ENCODE data around the gene OSBPL7. TPM values are rescaled to one million over a fixed set of nuclear protein-coding genes. Genes with fewer than 3 reads are reported as not detected.

Gene OSBPL7
- polyA plus RNA-seq, 1 donor (not counting 4 experiments of a cell fraction or from before 2014, with no cell fraction given): 1.9 TPM

- H4K20me1 ChIP-seq (ENCODE audit: control insufficient read depth, extremely low read depth, insufficient read depth, low read length): no peaks in the 10 kb centered on the region
- H3K36me3 ChIP-seq (ENCODE audit: control insufficient read depth in 2 of 2, extremely low read depth in 1 of 2, insufficient read depth in 2 of 2, low read length in 2 of 2): no peaks in the 10 kb centered on the region
- no peak overlapping the region for H3K9ac ChIP-seq (ENCODE audit: control insufficient read depth, extremely low read depth, insufficient read depth, low read length)
- H3K9me1 ChIP-seq (ENCODE audit: control insufficient read depth, extremely low read depth, insufficient read depth, low read length): peaks cover 4% of the 10 kb centered on the region
- H2AFZ ChIP-seq (ENCODE audit: control insufficient read depth, low read length): no peak overlapping the region
- H3K27me3 ChIP-seq (ENCODE audit: control insufficient read depth, extremely low read depth, insufficient read depth, low read length): no peaks in the 10 kb centered on the region
- FAIRE-seq (no peak), DNase-seq (ENCODE audit: low read depth, low spot score) (no peak)
- H3K4me2 ChIP-seq (ENCODE audit: control insufficient read depth, extremely low read depth, insufficient read depth, low read depth, low read length): no peak overlapping the region
- no peaks in the 10 kb centered on the region for H3K79me2 ChIP-seq (ENCODE audit: control insufficient read depth, insufficient read depth, low read length)
- H3K9me3 ChIP-seq (ENCODE audit: control insufficient read depth, low read depth, low read length): no peaks in the 10 kb centered on the region
- dilution Hi-C loops (cut with MboI; ENCODE audit: extremely low pct_ligation_motif_present, low sequenced_read_pairs): no loop called here
- no peak overlapping the region for H3K4me3 ChIP-seq (ENCODE audit: control insufficient read depth in 2 of 3, extremely low read depth in 1 of 3, insufficient read depth in 2 of 3, low read depth in 1 of 3, low read length in 3 of 3)
- H3K4me1 ChIP-seq (ENCODE audit: control insufficient read depth, extremely low read depth, insufficient read depth, low read length): peaks cover 10% of the 10 kb centered on the region
- TF ChIP-seq CTCF (optimal IDR thresholded peaks at IDR 0.05 in 1 of 3, IDR thresholded peaks at IDR 0.05 in 1 of 3, conservative IDR thresholded peaks at IDR 0.05 in 1 of 3; ENCODE audit: extremely low read depth in 1 of 3, insufficient read depth in 2 of 3, low read length in 3 of 3): no peak
- TF ChIP-seq EZH2 (IDR thresholded peaks at IDR 0.05; ENCODE audit: low read length): no peak
- no peak overlapping the region for H3K27ac ChIP-seq (ENCODE audit: control insufficient read depth, insufficient read depth, low read length)
Measured at GRCh38 chr17:47815106-47815918, 6.3 kb downstream of the OSBPL7 start.

- H3K4me3 ChIP-seq (ENCODE audit: control insufficient read depth in 2 of 3, extremely low read depth in 1 of 3, insufficient read depth in 2 of 3, low read depth in 1 of 3, low read length in 3 of 3): no peak overlapping the region
- peaks cover 20% of the 10 kb centered on the region for H3K4me1 ChIP-seq (ENCODE audit: control insufficient read depth, extremely low read depth, insufficient read depth, low read length)
- no peak for TF ChIP-seq CTCF (optimal IDR thresholded peaks at IDR 0.05 in 1 of 3, IDR thresholded peaks at IDR 0.05 in 1 of 3, conservative IDR thresholded peaks at IDR 0.05 in 1 of 3; ENCODE audit: extremely low read depth in 1 of 3, insufficient read depth in 2 of 3, low read length in 3 of 3)
- no peak for TF ChIP-seq EZH2 (IDR thresholded peaks at IDR 0.05; ENCODE audit: low read length)
- no peaks in the 10 kb centered on the region for H3K36me3 ChIP-seq (ENCODE audit: control insufficient read depth in 2 of 2, extremely low read depth in 1 of 2, insufficient read depth in 2 of 2, low read length in 2 of 2)
- no peak overlapping the region for H3K4me2 ChIP-seq (ENCODE audit: control insufficient read depth, extremely low read depth, insufficient read depth, low read depth, low read length)
- H3K9ac ChIP-seq (ENCODE audit: control insufficient read depth, extremely low read depth, insufficient read depth, low read length): no peak overlapping the region
- FAIRE-seq (no peak), DNase-seq (ENCODE audit: low read depth, low spot score) (no peak)
- no peak overlapping the region for H3K27ac ChIP-seq (ENCODE audit: control insufficient read depth, insufficient read depth, low read length)
- no peaks in the 10 kb centered on the region for H3K79me2 ChIP-seq (ENCODE audit: control insufficient read depth, insufficient read depth, low read length)
- H3K27me3 ChIP-seq (ENCODE audit: control insufficient read depth, extremely low read depth, insufficient read depth, low read length): no peaks in the 10 kb centered on the region
- no peaks in the 10 kb centered on the region for H3K9me3 ChIP-seq (ENCODE audit: control insufficient read depth, low read depth, low read length)
- dilution Hi-C loops (cut with MboI; ENCODE audit: extremely low pct_ligation_motif_present, low sequenced_read_pairs): no loop called here
- H3K9me1 ChIP-seq (ENCODE audit: control insufficient read depth, extremely low read depth, insufficient read depth, low read length): peaks cover 4% of the 10 kb centered on the region
- H4K20me1 ChIP-seq (ENCODE audit: control insufficient read depth, extremely low read depth, insufficient read depth, low read length): no peaks in the 10 kb centered on the region
- H2AFZ ChIP-seq (ENCODE audit: control insufficient read depth, low read length): no peak overlapping the region
Measured at GRCh38 chr17:47813512-47814031, 8.0 kb downstream of the OSBPL7 start.

Measured in keratinocyte (primary cell).